MM.1S (cell line): ENCODE measurements around the gene PTPRN2.

Experiments used
- CTCF ChIP-seq: fragments of 300-600 bp; sonication (generic); IDR thresholded peaks from 2 replicates; pipeline ENCODE4 v1.5.1; 2016; ENCODE audit warnings: antibody characterized with exemption, low read length, mixed read lengths
- EZH2 ChIP-seq: fragments of 300-600 bp; sonication (generic); optimal IDR thresholded peaks from 2 replicates; pipeline ENCODE3; 2017; ENCODE audit warnings: low read depth, mild to moderate bottlenecking, antibody characterized with exemption, low read length, mixed read lengths

DNA sequence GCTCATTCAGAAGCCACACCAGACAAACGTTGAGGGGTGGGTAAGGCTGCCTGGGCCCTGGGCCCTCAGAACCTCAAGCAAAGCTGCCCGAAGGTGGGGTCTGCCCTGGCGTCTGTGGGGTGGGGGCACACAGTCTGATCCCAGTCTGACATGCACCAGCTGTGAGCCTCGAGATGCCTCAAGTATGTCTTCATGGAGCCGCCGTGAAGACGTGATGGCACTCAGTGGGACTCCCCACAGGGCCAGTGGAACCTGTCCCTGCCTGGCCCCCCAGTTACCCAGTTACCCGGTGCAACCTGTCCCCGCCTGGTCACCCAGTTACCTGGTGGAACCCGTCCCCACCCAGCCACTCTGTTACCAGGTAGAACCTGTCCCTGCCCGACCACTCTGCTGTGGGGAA is 351.2 kb downstream of the PTPRN2 start:
- TF ChIP-seq CTCF (no peak), EZH2 (no peak)
